Measurements from ENCODE around the gene MCM6.

GRCh38 chr2:135894930-135895329 lies 18.7 kb upstream of the MCM6 start:
- TF ChIP-seq POLR2AphosphoS5 (IDR thresholded peaks at IDR 0.05): no peak
- no peak for TF ChIP-seq POLR2A (IDR thresholded peaks at IDR 0.05)
- TF ChIP-seq, protein P1, sequence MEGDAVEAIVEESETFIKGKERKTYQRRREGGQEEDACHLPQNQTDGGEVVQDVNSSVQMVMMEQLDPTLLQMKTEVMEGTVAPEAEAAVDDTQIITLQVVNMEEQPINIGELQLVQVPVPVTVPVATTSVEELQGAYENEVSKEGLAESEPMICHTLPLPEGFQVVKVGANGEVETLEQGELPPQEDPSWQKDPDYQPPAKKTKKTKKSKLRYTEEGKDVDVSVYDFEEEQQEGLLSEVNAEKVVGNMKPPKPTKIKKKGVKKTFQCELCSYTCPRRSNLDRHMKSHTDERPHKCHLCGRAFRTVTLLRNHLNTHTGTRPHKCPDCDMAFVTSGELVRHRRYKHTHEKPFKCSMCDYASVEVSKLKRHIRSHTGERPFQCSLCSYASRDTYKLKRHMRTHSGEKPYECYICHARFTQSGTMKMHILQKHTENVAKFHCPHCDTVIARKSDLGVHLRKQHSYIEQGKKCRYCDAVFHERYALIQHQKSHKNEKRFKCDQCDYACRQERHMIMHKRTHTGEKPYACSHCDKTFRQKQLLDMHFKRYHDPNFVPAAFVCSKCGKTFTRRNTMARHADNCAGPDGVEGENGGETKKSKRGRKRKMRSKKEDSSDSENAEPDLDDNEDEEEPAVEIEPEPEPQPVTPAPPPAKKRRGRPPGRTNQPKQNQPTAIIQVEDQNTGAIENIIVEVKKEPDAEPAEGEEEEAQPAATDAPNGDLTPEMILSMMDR (IDR thresholded peaks at IDR 0.05): no peak
- TF ChIP-seq EP300 (IDR thresholded peaks at IDR 0.05): no peak
